ENCODE measurements around the gene SELENOW.

- no peak for TF ChIP-seq CTCF (IDR thresholded peaks at IDR 0.05 in 4 of 5, conservative IDR thresholded peaks at IDR 0.05 in 1 of 5)
- TF ChIP-seq POLR2A (IDR thresholded peaks at IDR 0.05) = peak; percentile 71 to 86
Observed at GRCh38 chr19:47779524-47780214, 1.2 kb downstream of the SELENOW start.

Data from gastrocnemius medialis (tissue), 4 donors.